ENCODE results near the gene TIMM44.
A peak's percentile ranks its signal among the peaks of the same experiment; 100 is the strongest.

Gene TIMM44

DNA sequence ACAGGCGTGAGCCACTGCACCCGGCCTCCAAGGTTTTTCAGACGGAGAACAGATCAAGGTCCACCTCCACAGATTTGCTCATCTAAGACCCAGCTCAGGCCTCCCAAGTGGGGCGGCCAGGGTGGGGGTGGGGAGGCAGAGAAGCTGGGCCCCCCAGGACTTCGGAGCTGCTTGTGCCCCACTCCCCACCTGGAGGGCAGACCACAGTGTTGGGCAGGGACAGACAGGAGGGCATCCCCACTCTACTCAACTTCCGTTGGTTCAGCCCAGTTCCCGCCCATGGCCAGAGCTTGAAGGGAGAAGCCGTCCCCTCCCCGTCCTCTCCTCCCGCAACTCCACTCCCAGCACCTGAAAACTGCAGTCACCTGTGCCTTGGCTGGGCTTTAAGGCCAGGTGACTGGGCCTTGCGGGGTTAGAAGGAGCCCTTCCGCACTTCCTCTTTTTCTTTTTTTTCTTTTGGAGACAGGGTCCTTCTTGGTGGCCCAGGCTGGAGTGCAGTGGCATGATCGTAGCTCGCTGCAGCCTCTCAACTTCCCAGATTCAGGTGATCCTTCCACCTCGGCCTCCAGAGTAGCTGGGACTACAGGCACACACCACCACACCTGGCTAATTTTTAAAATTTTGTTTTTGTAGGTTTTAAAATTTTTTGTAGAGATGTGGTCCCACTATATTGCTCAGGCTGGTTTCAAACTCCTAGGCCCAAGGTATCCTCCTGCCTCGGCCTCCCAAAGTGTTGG lies 55.9 kb downstream of the TIMM44 start:
- ChIA-PET CTCF (interaction anchor here (0.6 to 0.7 kb wide), 3 partner anchors 11 to 16 kb away, joined by 3 to 6 read pairs (median 6); partner anchors contain the start of gene MAP2K7), POLR2A (ENCODE audit: low non-redundant PET) (interaction anchor here (0.6 to 1.4 kb wide), 4 partner anchors 8 to 33 kb away, joined by 3 to 6 read pairs (median 4); no protein-coding TSS in a partner anchor)
- TF ChIP-seq, protein P1, sequence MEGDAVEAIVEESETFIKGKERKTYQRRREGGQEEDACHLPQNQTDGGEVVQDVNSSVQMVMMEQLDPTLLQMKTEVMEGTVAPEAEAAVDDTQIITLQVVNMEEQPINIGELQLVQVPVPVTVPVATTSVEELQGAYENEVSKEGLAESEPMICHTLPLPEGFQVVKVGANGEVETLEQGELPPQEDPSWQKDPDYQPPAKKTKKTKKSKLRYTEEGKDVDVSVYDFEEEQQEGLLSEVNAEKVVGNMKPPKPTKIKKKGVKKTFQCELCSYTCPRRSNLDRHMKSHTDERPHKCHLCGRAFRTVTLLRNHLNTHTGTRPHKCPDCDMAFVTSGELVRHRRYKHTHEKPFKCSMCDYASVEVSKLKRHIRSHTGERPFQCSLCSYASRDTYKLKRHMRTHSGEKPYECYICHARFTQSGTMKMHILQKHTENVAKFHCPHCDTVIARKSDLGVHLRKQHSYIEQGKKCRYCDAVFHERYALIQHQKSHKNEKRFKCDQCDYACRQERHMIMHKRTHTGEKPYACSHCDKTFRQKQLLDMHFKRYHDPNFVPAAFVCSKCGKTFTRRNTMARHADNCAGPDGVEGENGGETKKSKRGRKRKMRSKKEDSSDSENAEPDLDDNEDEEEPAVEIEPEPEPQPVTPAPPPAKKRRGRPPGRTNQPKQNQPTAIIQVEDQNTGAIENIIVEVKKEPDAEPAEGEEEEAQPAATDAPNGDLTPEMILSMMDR (conservative IDR thresholded peaks at IDR 0.05; ENCODE audit: low read depth), result no peak
- H3K27ac ChIP-seq, result peak overlapping the region; percentile 63
- DNase-seq (ENCODE audit: low spot score), result no peak

DNA sequence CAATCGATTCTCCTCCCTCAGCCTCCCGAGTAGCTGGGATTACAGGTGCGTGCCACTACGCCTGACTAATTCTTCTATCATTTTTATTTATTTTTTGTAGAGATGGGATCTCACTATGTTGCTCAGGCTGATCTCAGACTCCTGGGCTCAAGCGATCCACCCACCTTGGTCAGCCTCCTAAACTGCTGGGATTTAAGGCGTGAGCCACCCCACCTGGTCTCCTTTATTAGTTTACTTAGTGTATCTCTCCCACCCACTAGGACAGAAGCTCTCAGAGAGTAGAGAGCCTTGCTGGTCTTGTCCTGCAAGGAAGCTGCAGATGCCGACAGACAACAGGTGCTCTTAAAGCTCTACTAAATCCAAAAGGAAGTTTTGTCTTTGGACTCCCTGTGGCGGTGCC lies 57.6 kb downstream of the TIMM44 start:
- TF ChIP-seq, protein P1 (conservative IDR thresholded peaks at IDR 0.05; ENCODE audit: low read depth), result no peak
- no peak for DNase-seq (ENCODE audit: low spot score)
- POLR2A ChIA-PET (ENCODE audit: low non-redundant PET), result no interaction called here
- CTCF ChIA-PET, result no interaction called here
- no peak overlapping the region for H3K27ac ChIP-seq

DNA sequence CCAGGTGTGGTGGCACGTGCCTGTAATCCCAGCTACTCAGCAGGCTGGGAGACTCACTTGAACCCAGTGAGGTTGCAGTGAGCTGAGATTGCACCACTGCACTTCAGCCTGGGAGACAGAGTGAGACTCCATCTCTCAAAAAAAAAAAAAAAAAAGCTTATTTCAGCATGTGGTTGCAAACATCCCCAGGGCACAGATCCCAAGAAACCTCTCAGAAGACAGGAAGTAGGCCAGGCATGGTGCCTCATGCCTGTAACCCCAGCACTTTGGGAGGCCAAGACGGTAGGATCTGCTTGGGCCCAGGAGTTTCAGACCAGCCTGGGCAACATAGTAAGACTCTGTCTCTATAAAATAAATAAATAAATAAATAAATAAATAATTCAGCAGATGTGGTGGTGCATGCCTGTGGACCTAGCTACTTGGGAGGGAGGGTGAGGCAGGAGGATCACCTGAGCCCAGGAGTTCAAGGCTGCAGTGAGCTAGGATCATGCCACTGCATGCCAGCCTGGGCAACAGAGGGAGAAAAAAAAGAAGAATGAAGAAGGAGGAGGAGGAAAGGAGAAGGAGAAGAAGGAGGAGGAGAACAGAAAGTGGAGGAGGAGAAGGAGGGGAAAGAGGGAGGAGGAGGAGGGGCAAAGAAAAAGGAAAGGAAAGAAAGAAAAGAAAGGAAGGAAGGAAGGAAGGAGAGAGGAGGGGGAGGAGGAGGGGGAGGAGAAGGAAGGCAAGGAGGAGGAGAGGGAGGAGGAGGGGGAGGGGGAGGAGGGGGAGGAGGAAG lies 59.5 kb downstream of the TIMM44 start:
- 0 out of 2 replicates have a peak overlapping the region, but pooled peaks have one; percentile 19 for H3K27ac ChIP-seq
- DNase-seq (ENCODE audit: low spot score), result no peak
- CTCF ChIA-PET, result no interaction called here
- POLR2A ChIA-PET (ENCODE audit: low non-redundant PET), result interaction anchor here (0.6 kb wide), 1 partner anchor 8 kb away, joined by 3 read pairs; no protein-coding TSS in a partner anchor
- TF ChIP-seq, protein P1 (conservative IDR thresholded peaks at IDR 0.05; ENCODE audit: low read depth), result no peak

DNA sequence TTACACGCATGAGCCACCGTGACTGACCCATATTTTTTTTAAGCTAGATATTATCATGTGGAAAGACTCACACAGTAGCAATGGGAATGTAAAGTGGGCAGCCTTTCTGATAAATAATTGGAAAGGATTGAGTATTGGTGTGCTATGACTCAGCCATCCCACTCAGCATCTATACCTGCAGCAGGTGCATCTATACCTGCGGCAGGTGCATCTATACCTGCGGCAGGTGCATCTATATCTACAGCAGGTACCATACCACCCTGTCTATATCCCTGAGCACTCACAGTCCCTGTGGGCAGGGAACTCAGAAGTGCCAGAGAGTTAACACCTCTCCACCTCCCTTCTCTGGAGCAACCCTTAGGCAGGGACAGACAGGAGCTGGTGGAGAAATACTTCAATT lies 60.4 kb downstream of the TIMM44 start:
- ChIA-PET CTCF (interaction anchor here (1.0 kb wide), 1 partner anchor 15 kb away, joined by 5 read pairs; no protein-coding TSS in a partner anchor), POLR2A (ENCODE audit: low non-redundant PET) (no interaction called here)
- TF ChIP-seq, protein P1 (conservative IDR thresholded peaks at IDR 0.05; ENCODE audit: low read depth), result no peak
- DNase-seq (ENCODE audit: low spot score), result no peak
- 0 out of 2 replicates have a peak overlapping the region, but pooled peaks have one; percentile 19 for H3K27ac ChIP-seq

DNA sequence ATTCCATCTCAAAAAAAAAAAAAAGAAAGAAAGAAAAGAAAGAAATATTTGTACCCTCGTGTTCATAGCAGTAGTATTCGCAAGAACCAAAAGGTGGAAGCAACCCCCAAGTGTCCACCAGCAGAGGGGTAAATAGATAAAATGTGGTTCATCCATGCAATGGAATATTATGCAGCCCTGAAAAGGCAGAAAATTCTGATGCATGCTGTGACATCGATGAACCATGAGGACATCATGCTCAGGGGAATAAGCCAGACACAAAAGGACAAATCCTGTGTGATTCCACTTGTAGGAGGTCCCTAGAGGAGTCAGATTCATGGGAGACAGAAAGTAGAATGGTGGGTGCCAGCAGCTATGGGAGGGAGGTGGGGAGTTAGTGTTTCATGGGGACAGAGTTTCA lies 61.6 kb downstream of the TIMM44 start:
- ChIA-PET POLR2A (ENCODE audit: low non-redundant PET) (no interaction called here), CTCF (no interaction called here)
- no peak for DNase-seq (ENCODE audit: low spot score)
- no peak overlapping the region for H3K27ac ChIP-seq
- TF ChIP-seq, protein P1 (conservative IDR thresholded peaks at IDR 0.05; ENCODE audit: low read depth), result no peak

DNA sequence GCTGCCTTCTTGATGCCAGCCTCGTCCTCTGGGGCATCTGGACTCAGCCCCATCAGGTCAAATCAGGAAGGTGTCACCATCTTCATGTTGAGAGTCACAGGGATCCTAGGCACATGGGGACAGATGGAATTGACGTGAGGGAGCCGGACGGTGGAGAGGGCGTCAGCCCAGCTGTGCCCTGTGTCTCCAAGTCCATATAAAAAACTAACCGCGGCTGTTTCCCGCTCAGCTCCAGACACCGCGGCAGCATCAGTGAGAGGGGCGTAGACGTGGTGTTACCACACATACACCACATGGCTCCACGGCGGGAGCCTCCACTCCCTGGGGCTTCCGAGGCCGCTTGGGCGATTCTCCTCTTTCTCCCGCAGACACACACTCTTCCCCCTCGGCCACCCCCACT lies 63.6 kb downstream of the TIMM44 start:
- ChIA-PET POLR2A (ENCODE audit: low non-redundant PET) (interaction anchor here (1.6 kb wide), 1 partner anchor 9 kb away, joined by 5 read pairs; the partner anchor contains the start of gene LRRC8E), CTCF (no interaction called here)
- H3K27ac ChIP-seq, result no peak overlapping the region
- no peak for DNase-seq (ENCODE audit: low spot score)
- TF ChIP-seq, protein P1 (conservative IDR thresholded peaks at IDR 0.05; ENCODE audit: low read depth), result no peak
